Endothelial cell of umbilical vein (primary cell): ENCODE results near the gene ITPKB. TPM values are rescaled to one million over a fixed set of nuclear protein-coding genes. Genes with fewer than 3 reads are reported as not detected.

Source experiments
- BruUV-seq: library from RNA; stranded (reverse); fragments of 400-500 nt; replicated peaks from 2 replicates; lab custom pipeline; 2021; lab: Mats Ljungman, UMichigan
- CTCF ChIA-PET: fragments of 300-600, 350-600 bp; sonication (Branson Sonifier 250); formaldehyde crosslinking; loops from one replicate; lab custom pipeline; 2021; ENCODE audit warnings: antibody characterized with exemption, inconsistent platforms; lab: Charles Lee
- POLR2A ChIA-PET: fragments of 300-600, 350-600 bp; sonication (Branson Sonifier 250); formaldehyde crosslinking; loops from one replicate; lab custom pipeline; 2021; ENCODE audit warnings: antibody characterized with exemption, inconsistent platforms; lab: Charles Lee
- DNase-seq: peaks from one replicate; pipeline ENCODE4 v3.0.0-alpha.2; 2011; ENCODE audit warnings: low read depth, low spot score
- FAIRE-seq: peaks from 2 replicates; lab custom pipeline; 2011; peaks lifted over from hg19 to GRCh38; lab: Jason Lieb, UNC
- H2AFZ ChIP-seq: 2 replicates; pipeline ENCODE4 v1.6.0; 2012; ENCODE audit warnings: low read depth, low read length, control low read depth, inconsistent platforms
- H3K27ac ChIP-seq: 2 replicates; pipeline ENCODE4 v1.5.1; 2011; ENCODE audit warnings: low read depth, mild to moderate bottlenecking, control low read depth, low read length, moderate library complexity; ENCODE audit not compliant: insufficient read depth
- H3K27me3 ChIP-seq, 2 experiments: 2 replicates each; pipeline versions ENCODE4 v1.6.0 to v1.6.1; 2011; ENCODE audit warnings: low read length in 2 of 2, mixed read lengths in 1 of 2; ENCODE audit not compliant: control insufficient read depth in 2 of 2, insufficient read depth in 2 of 2
- H3K36me3 ChIP-seq, 2 experiments: 2 replicates in 1 of 2; 3 replicates in 1 of 2; pipeline ENCODE4 v1.5.1; 2011; ENCODE audit warnings: low read length in 2 of 2, mild to moderate bottlenecking in 1 of 2, moderate library complexity in 1 of 2; ENCODE audit not compliant: control insufficient read depth in 2 of 2, insufficient read depth in 2 of 2; ENCODE audit errors: extremely low read depth in 1 of 2
- H3K4me1 ChIP-seq: 3 replicates; pipeline ENCODE4 v1.5.1; 2011; ENCODE audit warnings: mild to moderate bottlenecking, low read length; ENCODE audit not compliant: control insufficient read depth, insufficient read depth; ENCODE audit errors: extremely low read depth
- H3K4me2 ChIP-seq: 2 replicates; pipeline ENCODE4 v1.6.1; 2011; ENCODE audit warnings: low read length, control low read depth, mixed read lengths; ENCODE audit not compliant: insufficient read depth
- H3K4me3 ChIP-seq, 3 experiments: fragments of 200-600 bp in 1 of 3; sonication (generic), shearing (Covaris generic) in 1 of 3; replicated peaks in 1 of 3; 2 replicates each; pipeline ENCODE4 v1.5.1; 2011 to 2016; ENCODE audit warnings: control low read depth in 3 of 3, low read length in 3 of 3, mild to moderate bottlenecking in 2 of 3, inconsistent platforms in 1 of 3, low read depth in 1 of 3, moderate library complexity in 1 of 3; ENCODE audit not compliant: insufficient read depth in 1 of 3
- H3K79me2 ChIP-seq: 2 replicates; pipeline ENCODE4 v1.6.0; 2012; ENCODE audit warnings: low read length, inconsistent platforms; ENCODE audit not compliant: control insufficient read depth, insufficient read depth
- H3K9ac ChIP-seq: replicated peaks from 2 replicates; pipeline ENCODE3; 2011; ENCODE audit warnings: low read length, control low read depth; ENCODE audit not compliant: insufficient read depth; ENCODE audit errors: extremely low read depth
- H3K9me1 ChIP-seq: replicated peaks from 3 replicates; pipeline ENCODE4 v1.6.0; 2011; ENCODE audit warnings: mild to moderate bottlenecking, low read length; ENCODE audit not compliant: control insufficient read depth, insufficient read depth; ENCODE audit errors: extremely low read depth
- H3K9me3 ChIP-seq: replicated peaks from 2 replicates; pipeline ENCODE4 v1.5.1; 2012; ENCODE audit warnings: low read length, inconsistent platforms; ENCODE audit not compliant: control insufficient read depth, insufficient read depth
- H4K20me1 ChIP-seq: replicated peaks from 2 replicates; pipeline ENCODE3; 2011; ENCODE audit warnings: mild to moderate bottlenecking, low read length; ENCODE audit not compliant: control insufficient read depth, insufficient read depth; ENCODE audit errors: extremely low read depth
- CTCF ChIP-seq, 2 donors: IDR thresholded peaks; 1 replicate in 1 of 2; 2 replicates in 1 of 2; pipeline ENCODE4 v1.5.1; 2011; ENCODE audit warnings: low read length in 2 of 2, mild to moderate bottlenecking in 2 of 2, moderate library complexity in 2 of 2, control low read depth in 1 of 2, inconsistent platforms in 1 of 2, low read depth in 1 of 2; ENCODE audit not compliant: insufficient read depth in 1 of 2; ENCODE audit errors: extremely low read depth in 1 of 2
- EZH2 ChIP-seq: IDR thresholded peaks from 2 replicates; pipeline ENCODE4 v1.6.1; 2012; ENCODE audit warnings: borderline replicate concordance, low read depth, mild to moderate bottlenecking, moderate library complexity, low read length, inconsistent platforms; ENCODE audit not compliant: severe bottlenecking
- FOS ChIP-seq: IDR thresholded peaks from 2 replicates; pipeline ENCODE4 v1.6.1; 2011; ENCODE audit warnings: mild to moderate bottlenecking, low read length, moderate library complexity, borderline replicate concordance; ENCODE audit not compliant: insufficient read depth
- JUN ChIP-seq: IDR thresholded peaks from 2 replicates; pipeline ENCODE4 v1.6.1; 2011; ENCODE audit warnings: borderline replicate concordance, low read depth; ENCODE audit not compliant: insufficient read length, insufficient read depth
- MAX ChIP-seq: IDR thresholded peaks from 2 replicates; pipeline ENCODE4 v1.6.1; 2011; ENCODE audit not compliant: insufficient read depth, insufficient read length
- MYC ChIP-seq: IDR thresholded peaks from one replicate; pipeline ENCODE4 v1.6.1; 2011; ENCODE audit warnings: mild to moderate bottlenecking, low read depth, low read length
- POLR2AphosphoS5 ChIP-seq: IDR thresholded peaks from 2 replicates; pipeline ENCODE4 v1.6.1; 2012; ENCODE audit warnings: low read depth, mild to moderate bottlenecking, control low read depth, low read length, moderate library complexity; ENCODE audit not compliant: insufficient read depth
- dilution Hi-C: fragments of 300-500 bp; cut with MboI; formaldehyde crosslinking; loops from one replicate; pipeline ENCODE4 v1.15.0; 2019; ENCODE audit warnings: low sequenced_read_pairs; ENCODE audit not compliant: extremely low pct_ligation_motif_present
- intact Hi-C: fragments of 100-400 bp; cut with micrococcal nuclease; formaldehyde crosslinking; loops from one replicate; pipeline ENCODE4 v1.10.0; 2022
- polyA plus RNA-seq, 4 experiments: library from polyadenylated mRNA; depleted of rRNA in 3 of 4; stranded (reverse) in 3 of 4; unstranded in 1 of 4; fragments of >200 nt; gene quantifications; 2 replicates each; pipeline versions ENCODE4 v1.2.1 to v1.2.3, GENCODE V29; 2011 to 2012; ENCODE audit warnings: missing spikeins in 1 of 4
- total RNA-seq: library from RNA; stranded (reverse); gene quantifications from 2 replicates; pipeline ENCODE4 v1.2.3, GENCODE V29; 2021

The ITPKB gene
- total and polyA plus RNA-seq, 2 donors (not counting 3 experiments of a cell fraction or from before 2014, with no cell fraction given) = 7.7 to 34.8 TPM

DNA sequence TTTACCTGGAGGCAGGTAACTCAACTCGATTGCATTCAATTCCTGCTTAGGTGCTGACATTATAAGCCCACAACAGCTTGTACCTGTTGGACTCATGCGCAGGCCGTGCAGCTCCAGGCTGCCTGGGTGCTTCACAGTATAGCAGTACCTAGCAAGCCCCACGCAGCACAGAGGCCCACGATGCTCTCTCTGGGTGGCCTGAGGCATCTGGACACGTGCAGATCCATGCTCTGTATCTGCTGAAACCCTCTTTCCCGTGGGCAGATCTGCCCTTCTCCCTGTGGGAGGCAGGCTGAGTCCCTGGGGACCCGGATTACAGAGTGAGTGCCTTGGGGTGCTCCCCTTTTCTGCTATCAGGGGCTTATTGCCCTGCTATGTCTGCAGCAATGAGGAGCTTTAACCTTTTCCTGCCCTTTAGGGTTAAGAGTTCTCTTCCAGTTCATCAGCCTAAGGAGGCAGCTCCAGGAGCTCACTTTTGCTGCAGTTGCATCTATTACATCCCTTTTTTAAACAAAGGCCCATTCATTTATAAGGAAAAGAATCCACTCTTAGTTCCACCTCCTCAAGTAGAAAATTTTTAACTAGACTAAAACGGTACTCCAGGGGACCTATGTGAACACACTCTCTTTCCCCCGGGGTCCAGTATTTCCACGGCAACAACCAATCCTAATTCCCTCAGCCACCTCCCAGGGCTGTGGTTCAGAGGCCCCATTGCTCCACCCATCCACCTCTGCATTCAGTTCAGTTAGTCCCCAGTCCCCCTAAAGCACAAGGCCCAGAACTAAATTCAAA, 19.3 kb downstream of the ITPKB start:
- ChIA-PET CTCF (no interaction called here), POLR2A (no interaction called here)
- Histone ChIP-seq H3K9ac (no peak overlapping the region), H3K4me1 (peaks cover 10% of the 10 kb centered on the region), H3K36me3 (no peaks in the 10 kb centered on the region), H4K20me1 (no peaks in the 10 kb centered on the region), H3K27me3 (no peaks in the 10 kb centered on the region), H3K27ac (no peak overlapping the region), H2AFZ (no peak overlapping the region), H3K4me3 (no peak overlapping the region), H3K9me1 (no peaks in the 10 kb centered on the region), H3K79me2 (peaks cover under 1% of the 10 kb centered on the region), H3K9me3 (no peaks in the 10 kb centered on the region), H3K4me2 (no peak overlapping the region)
- dilution Hi-C loops = no loop called here
- TF ChIP-seq CTCF (IDR thresholded peaks at IDR 0.05; ENCODE audit: extremely low read depth in 1 of 2, insufficient read depth in 1 of 2, low read depth in 1 of 2, low read length in 2 of 2) = no peak
- no peak for TF ChIP-seq POLR2AphosphoS5
- TF ChIP-seq FOS = no peak
- no peak for TF ChIP-seq JUN
- no peak for TF ChIP-seq EZH2
- TF ChIP-seq MAX = no peak
- no peak for TF ChIP-seq MYC
- DNase-seq (no peak), FAIRE-seq (no peak)
- intact Hi-C loops = no loop called here
- no TSS peak for BruUV-seq
